Thoracic aorta (tissue), 2 donors: ENCODE results near the gene IGFBP6. TPM values are rescaled to one million over a fixed set of nuclear protein-coding genes. Genes with fewer than 3 reads are reported as not detected.

ENCODE experiments used
- ATAC-seq: fragments of 150-250 bp; one replicate; pipeline ENCODE4 v1.8.0; 2017; ENCODE audit warnings: low read depth; ENCODE audit not compliant: insufficient number of reproducible peaks, low FRiP score
- DNase-seq: peaks from one replicate; pipeline ENCODE4 v3.0.0-alpha.2; 2020; ENCODE audit warnings: low spot score
- H3K27ac ChIP-seq, 2 donors: fragments of 200-600 bp; sonication (generic); 1 replicate in 1 of 2; 2 replicates in 1 of 2; pipeline ENCODE4 v1.5.1; 2016; ENCODE audit warnings: mild to moderate bottlenecking in 2 of 2, moderate library complexity in 2 of 2
- H3K27me3 ChIP-seq: fragments of 200-600 bp; sonication (generic); replicated peaks from 2 replicates; pipeline ENCODE4 v1.6.0; 2016; ENCODE audit warnings: mild to moderate bottlenecking; ENCODE audit not compliant: insufficient read depth
- H3K36me3 ChIP-seq: fragments of 200-600 bp; sonication (generic); one replicate; pipeline ENCODE4 v1.5.1; 2016
- H3K4me1 ChIP-seq, 2 donors: fragments of 200-600 bp; sonication (generic); 1 replicate in 1 of 2; 2 replicates in 1 of 2; pipeline versions ENCODE4 v1.5.1 to v1.6.0; 2016; ENCODE audit warnings: low read depth in 2 of 2, mild to moderate bottlenecking in 1 of 2; ENCODE audit not compliant: control insufficient read depth in 1 of 2
- H3K4me3 ChIP-seq: fragments of 200-600 bp; sonication (generic); 2 replicates; pipeline ENCODE4 v1.5.1; 2016; ENCODE audit warnings: mild to moderate bottlenecking
- H3K9me3 ChIP-seq: fragments of 200-600 bp; sonication (generic); 2 replicates; pipeline ENCODE4 v1.5.1; 2016
- total RNA-seq, 2 donors: library from RNA; depleted of rRNA; stranded (reverse); fragments of >200 nt; gene quantifications; one replicate each; pipeline versions ENCODE4 v1.1.0 to v1.2.3, GENCODE V29; 2016
- TF ChIP-seq, protein P1 (sequence below): fragments of 200-600 bp; sonication (generic); IDR thresholded peaks from one replicate; pipeline ENCODE4 v1.5.1; 2019; ENCODE audit warnings: antibody characterized with exemption

The IGFBP6 gene
- total RNA-seq, 2 donors from 2014 or later = 1,999 to 2,150 TPM

DNA sequence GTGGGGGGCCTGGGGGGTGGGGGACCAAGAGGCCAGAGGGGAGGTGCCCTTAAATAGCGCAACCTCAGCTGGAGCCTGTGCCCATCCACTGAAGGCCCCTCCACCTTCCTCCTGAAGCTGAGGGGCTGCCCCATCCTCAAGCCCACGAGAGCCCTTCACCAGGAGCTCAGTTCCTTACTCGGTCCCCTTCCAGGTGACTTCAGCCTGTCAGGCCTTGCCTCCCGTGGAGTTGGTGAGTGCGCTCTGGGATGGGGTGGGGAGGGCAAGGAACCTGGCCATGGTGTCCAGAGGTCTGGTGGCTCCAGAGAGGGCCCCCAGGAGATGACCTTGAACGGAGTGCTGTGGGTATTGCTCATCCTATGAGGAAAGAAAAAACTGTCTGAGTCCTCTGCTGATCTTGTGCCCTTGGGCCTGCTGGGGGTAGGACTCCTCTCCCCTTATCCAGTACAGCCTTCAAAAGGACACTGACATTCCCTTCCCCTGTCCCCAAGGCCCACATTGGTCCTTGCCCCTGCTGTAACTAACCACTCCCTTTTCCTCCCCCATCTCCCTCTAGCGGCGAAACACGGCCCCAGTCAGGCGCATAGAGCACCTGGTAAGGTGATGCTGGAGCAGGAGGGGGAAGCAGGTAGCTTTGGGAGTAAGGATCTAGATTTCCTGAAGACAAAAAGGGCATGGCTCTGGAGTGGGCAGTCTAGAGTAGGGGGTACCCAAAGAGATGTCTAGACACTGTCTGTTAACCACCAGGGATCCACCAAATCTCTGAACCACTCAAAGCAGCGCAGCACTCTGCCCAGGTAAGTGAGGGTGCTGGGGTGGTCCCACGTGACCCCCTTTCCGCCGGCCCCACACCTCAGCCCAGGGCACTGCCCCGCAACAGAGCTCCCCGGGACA lies 44.0 kb upstream of the IGFBP6 start:
- peaks cover 38 to 59% of the 10 kb centered on the region in 2 donors for H3K4me1 ChIP-seq
- no peak for DNase-seq
- no peaks in the 10 kb centered on the region for H3K27me3 ChIP-seq
- no peaks in the 10 kb centered on the region for H3K9me3 ChIP-seq
- TF ChIP-seq, protein P1, sequence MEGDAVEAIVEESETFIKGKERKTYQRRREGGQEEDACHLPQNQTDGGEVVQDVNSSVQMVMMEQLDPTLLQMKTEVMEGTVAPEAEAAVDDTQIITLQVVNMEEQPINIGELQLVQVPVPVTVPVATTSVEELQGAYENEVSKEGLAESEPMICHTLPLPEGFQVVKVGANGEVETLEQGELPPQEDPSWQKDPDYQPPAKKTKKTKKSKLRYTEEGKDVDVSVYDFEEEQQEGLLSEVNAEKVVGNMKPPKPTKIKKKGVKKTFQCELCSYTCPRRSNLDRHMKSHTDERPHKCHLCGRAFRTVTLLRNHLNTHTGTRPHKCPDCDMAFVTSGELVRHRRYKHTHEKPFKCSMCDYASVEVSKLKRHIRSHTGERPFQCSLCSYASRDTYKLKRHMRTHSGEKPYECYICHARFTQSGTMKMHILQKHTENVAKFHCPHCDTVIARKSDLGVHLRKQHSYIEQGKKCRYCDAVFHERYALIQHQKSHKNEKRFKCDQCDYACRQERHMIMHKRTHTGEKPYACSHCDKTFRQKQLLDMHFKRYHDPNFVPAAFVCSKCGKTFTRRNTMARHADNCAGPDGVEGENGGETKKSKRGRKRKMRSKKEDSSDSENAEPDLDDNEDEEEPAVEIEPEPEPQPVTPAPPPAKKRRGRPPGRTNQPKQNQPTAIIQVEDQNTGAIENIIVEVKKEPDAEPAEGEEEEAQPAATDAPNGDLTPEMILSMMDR = peak; percentile 65
- peak overlapping the region; percentile 78 for H3K4me3 ChIP-seq
- H3K36me3 ChIP-seq = peaks cover 38% of the 10 kb centered on the region
- ATAC-seq = no peak
- H3K27ac ChIP-seq = peak overlapping the region; percentile 83 to 95

DNA sequence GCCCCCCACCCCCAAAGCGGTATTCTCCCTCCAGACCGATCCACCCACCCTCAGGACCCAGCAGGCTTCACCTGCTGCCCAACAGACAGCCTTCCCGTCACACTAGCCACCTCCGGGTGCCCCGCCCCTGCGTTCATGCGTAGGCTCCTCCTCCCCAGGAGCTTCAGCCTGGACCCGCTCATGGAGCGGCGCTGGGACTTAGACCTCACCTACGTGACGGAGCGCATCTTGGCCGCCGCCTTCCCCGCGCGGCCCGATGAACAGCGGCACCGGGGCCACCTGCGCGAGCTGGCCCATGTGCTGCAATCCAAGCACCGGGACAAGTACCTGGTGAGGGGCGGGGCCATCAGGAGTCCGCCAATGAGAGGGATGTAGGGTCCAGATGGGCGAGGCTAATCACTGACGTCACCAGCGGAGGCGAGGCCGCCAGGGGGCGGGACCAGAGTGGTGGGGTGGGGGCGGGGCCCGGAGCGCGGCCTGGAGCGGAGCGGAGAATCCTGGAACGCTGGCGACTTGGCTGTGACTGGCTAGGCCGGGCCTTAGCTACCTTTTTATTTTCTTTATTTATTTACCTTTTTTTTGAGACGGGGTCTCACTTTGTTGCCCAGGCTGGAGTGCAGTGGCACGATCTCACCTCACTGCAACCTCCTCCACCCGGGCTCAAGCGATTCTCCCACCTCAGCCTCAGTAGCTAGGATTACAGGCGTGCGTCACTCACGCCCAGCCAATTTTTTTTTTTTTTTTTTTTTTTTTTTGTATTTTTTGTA lies 43.2 kb upstream of the IGFBP6 start:
- H3K36me3 ChIP-seq = peaks cover 46% of the 10 kb centered on the region
- H3K27ac ChIP-seq = peak overlapping the region; percentile 83 to 95
- H3K4me3 ChIP-seq = peak overlapping the region; percentile 78
- H3K9me3 ChIP-seq = no peaks in the 10 kb centered on the region
- peaks cover 29 to 56% of the 10 kb centered on the region in 2 donors for H3K4me1 ChIP-seq
- H3K27me3 ChIP-seq = no peaks in the 10 kb centered on the region
- peak; percentile 84 for ATAC-seq
- DNase-seq = peak; percentile 81
- TF ChIP-seq, protein P1 = no peak

DNA sequence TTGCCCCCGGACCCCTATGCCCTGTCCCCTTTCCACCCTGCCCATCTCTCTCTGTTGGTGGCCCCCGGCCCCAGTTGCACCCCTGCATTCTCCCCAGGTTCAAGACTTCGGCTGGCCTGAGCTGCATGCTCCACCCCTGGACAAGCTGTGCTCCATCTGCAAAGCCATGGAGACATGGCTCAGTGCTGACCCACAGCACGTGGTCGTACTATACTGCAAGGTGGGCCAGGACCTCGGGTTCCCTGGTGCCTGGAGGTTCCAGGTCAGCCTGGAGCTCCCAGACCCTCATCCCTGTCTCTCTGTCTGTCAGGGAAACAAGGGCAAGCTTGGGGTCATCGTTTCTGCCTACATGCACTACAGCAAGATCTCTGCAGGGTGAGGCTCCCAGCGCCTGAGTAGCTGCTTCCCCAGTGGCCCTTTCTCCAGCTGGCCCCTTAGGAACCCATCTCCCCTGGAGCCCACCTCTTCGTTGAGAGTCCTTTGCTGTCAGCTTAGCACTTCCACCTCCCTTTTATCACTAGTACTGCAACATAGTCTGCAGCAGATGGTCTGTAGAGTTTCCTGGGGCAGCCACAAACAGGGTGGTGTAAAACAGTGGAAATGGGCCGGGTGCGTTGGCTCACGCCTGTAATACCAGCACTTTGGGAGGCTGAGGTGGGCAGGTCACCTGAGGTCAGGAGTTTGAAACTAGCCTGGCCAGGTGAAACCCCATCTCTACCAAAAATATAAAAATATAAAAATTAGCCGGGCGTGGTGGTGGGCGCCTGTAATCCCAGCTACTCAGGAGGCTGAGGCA lies 41.8 kb upstream of the IGFBP6 start:
- peaks cover 29 to 59% of the 10 kb centered on the region in 2 donors for H3K4me1 ChIP-seq

DNA sequence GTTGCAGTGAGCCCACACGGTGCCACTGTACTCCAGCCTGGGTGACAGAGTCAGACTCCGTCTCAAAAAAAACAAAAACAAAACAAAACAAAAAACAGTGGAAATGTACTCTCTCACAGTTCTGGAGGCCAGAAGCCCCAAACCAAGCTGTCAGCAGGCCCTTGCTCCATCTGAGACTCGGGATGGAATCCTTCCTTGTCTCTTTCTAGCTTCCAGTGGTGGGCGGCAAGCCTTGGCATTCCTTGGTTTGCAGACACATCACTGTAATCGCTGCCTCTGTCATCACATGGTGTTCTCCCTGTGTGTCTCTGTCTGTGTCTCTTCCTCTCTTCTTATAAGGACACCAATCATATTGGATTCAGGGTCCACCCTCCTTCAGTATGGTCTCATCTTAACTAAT lies 41.2 kb upstream of the IGFBP6 start:
- no peak for ATAC-seq
- Histone ChIP-seq H3K27ac (no peak overlapping the region), H3K36me3 (peaks cover 63% of the 10 kb centered on the region), H3K4me3 (no peak overlapping the region), H3K9me3 (no peaks in the 10 kb centered on the region), H3K4me1 (peaks cover 28 to 59% of the 10 kb centered on the region in 2 donors), H3K27me3 (no peaks in the 10 kb centered on the region)
- no peak for DNase-seq
- TF ChIP-seq, protein P1 = no peak

More for the DNA sequence above, 41.8 kb upstream of the IGFBP6 start:
- Histone ChIP-seq H3K27me3 (no peaks in the 10 kb centered on the region), H3K27ac (peak overlapping the region; percentile 83 to 95), H3K9me3 (no peaks in the 10 kb centered on the region), H3K36me3 (peaks cover 57% of the 10 kb centered on the region), H3K4me3 (no peak overlapping the region)
- no peak for DNase-seq
- TF ChIP-seq, protein P1 = no peak
- ATAC-seq = no peak
